Measurements from ENCODE around the gene GOSR1. TPM values are rescaled to one million over a fixed set of nuclear protein-coding genes. Genes with fewer than 3 reads are reported as not detected.
A peak's percentile ranks its signal among the peaks of the same experiment; 100 is the strongest.
"Not testable (repeated sequence)": the region's sequence is repeated elsewhere in the genome, so short reads cannot be mapped to it uniquely, and the experiment has no call there.

The GOSR1 gene
- total and polyA plus RNA-seq, 12 donors, result 15.4 to 96.0 (median 47.1) TPM

GRCh38 chr17:30567231-30568116, 90.3 kb downstream of the GOSR1 start:
- 78 to 90% (median 88%) methylated on average over 9 to 17 of the region's 17 CpGs for WGBS, 4 donors
- H3K27ac ChIP-seq, result no peak overlapping the region
- H3K9me3 ChIP-seq (replicated peaks in 1 of 3), result no peaks in the 10 kb centered on the region
- H3K27me3 ChIP-seq, result no peaks in the 10 kb centered on the region
- DNase-seq, result peak in 1 of 7 donors; percentile 35
- H3K4me3 ChIP-seq, result no peak overlapping the region
- intact Hi-C loops (cut with DNase I), result no loop called here
- no peaks in the 10 kb centered on the region for H3K4me1 ChIP-seq (replicated peaks in 1 of 2)
- no peaks in the 10 kb centered on the region for H3K36me3 ChIP-seq (replicated peaks in 1 of 2)
- TF ChIP-seq CTCF (IDR thresholded peaks at IDR 0.05) (no peak), POLR2A (IDR thresholded peaks at IDR 0.05) (no peak)

DNA sequence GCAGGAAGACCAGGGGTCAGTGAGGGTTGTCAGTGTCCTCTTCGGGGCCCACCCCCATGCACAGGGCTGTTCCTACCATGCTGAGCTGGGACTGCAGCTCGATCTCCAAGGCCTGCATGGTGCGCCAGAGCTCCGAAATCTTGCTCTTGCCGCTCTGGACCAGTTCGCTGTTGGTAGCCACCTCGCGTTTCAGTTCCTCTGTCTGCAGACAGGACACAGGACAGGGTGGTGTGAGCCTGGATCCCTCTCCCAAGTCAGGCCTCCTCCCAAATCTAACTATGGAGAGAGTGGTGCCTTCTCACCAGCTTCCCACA, 90.9 kb downstream of the GOSR1 start:
- DNase-seq, result no peak
- intact Hi-C loops (cut with DNase I), result no loop called here
- Histone ChIP-seq H3K4me1 (replicated peaks in 1 of 2) (no peaks in the 10 kb centered on the region), H3K9me3 (replicated peaks in 1 of 3) (no peaks in the 10 kb centered on the region), H3K27me3 (no peaks in the 10 kb centered on the region), H3K4me3 (no peak overlapping the region), H3K36me3 (replicated peaks in 1 of 2) (no peaks in the 10 kb centered on the region), H3K27ac (no peak overlapping the region)
- 86 to 90% (median 88%) methylated on average over 7 to 8 of the region's 8 CpGs for WGBS, 4 donors
- TF ChIP-seq POLR2A (IDR thresholded peaks at IDR 0.05) (no peak), CTCF (IDR thresholded peaks at IDR 0.05) (no peak)

GRCh38 chr17:30569531-30570175, 92.4 kb downstream of the GOSR1 start:
- H3K4me3 ChIP-seq; H3K27ac ChIP-seq; H3K27me3 ChIP-seq; H3K9me3 ChIP-seq (replicated peaks in 1 of 3); intact Hi-C loops (cut with DNase I); H3K4me1 ChIP-seq (replicated peaks in 1 of 2); DNase-seq; H3K36me3 ChIP-seq (replicated peaks in 1 of 2): not testable (repeated sequence)
- WGBS, 4 donors, result 74 to 85% (median 82%) methylated on average over 11 to 12 of the region's 12 CpGs

DNA sequence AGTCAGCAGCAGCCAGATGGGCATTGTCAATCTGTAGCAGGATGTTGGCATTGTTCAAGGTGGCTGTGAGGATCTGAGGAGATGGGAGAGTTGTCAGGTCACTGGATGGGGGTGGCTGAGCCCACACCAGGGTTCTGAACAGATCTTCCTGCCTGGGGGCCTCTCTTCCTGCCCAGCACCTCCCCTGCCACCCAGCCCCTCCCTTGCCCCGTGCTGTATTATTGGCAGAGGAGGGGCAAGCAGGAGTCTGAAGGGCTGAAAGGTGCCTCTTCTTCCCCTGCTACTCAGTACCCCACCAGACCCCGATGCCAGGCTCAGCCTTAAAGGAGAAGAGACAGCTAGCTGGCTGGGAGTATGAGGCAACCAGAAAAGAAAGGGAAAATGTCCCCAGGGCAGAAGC, 93.0 kb downstream of the GOSR1 start:
- H3K27ac ChIP-seq, result no peak overlapping the region
- H3K27me3 ChIP-seq, result no peaks in the 10 kb centered on the region
- H3K4me3 ChIP-seq, result no peak overlapping the region
- TF ChIP-seq CTCF (IDR thresholded peaks at IDR 0.05) (no peak), POLR2A (IDR thresholded peaks at IDR 0.05) (no peak)
- no peaks in the 10 kb centered on the region for H3K4me1 ChIP-seq (replicated peaks in 1 of 2)
- 14 to 56% (median 36%) methylated on average over 1 to 2 of the region's 2 CpGs for WGBS, 4 donors
- no peaks in the 10 kb centered on the region for H3K36me3 ChIP-seq (replicated peaks in 1 of 2)
- no peak for DNase-seq
- intact Hi-C loops (cut with DNase I), result no loop called here
- H3K9me3 ChIP-seq (replicated peaks in 1 of 3), result no peaks in the 10 kb centered on the region
